Mucosa of stomach (tissue), 1 donor: ENCODE results near the gene TMEM117.
"Not testable (repeated sequence)": the region's sequence is repeated elsewhere in the genome, so short reads cannot be mapped to it uniquely, and the experiment has no call there.

Experiments used
- H3K27me3 ChIP-seq: one replicate; pipeline ENCODE4 v1.7.0; 2013; ENCODE audit warnings: mild to moderate bottlenecking, low read length; ENCODE audit not compliant: control insufficient read depth, insufficient read depth
- H3K36me3 ChIP-seq: one replicate; pipeline ENCODE4 v1.7.0; 2013; ENCODE audit warnings: low read length; ENCODE audit not compliant: control insufficient read depth, insufficient read depth
- H3K4me1 ChIP-seq: one replicate; pipeline ENCODE4 v1.7.0; 2013; ENCODE audit warnings: mild to moderate bottlenecking, low read length; ENCODE audit not compliant: control insufficient read depth, insufficient read depth
- H3K4me3 ChIP-seq: one replicate; pipeline ENCODE4 v1.7.0; 2013; ENCODE audit warnings: low read length
- H3K9ac ChIP-seq: one replicate; pipeline ENCODE4 v1.7.0; 2013; ENCODE audit warnings: mild to moderate bottlenecking, low read length, moderate library complexity
- H3K9me3 ChIP-seq: one replicate; pipeline ENCODE4 v1.7.0; 2013; ENCODE audit warnings: mild to moderate bottlenecking, low read length, moderate library complexity; ENCODE audit not compliant: control insufficient read depth
- donor health status: Pancreatic carcinoma.

Gene TMEM117

DNA sequence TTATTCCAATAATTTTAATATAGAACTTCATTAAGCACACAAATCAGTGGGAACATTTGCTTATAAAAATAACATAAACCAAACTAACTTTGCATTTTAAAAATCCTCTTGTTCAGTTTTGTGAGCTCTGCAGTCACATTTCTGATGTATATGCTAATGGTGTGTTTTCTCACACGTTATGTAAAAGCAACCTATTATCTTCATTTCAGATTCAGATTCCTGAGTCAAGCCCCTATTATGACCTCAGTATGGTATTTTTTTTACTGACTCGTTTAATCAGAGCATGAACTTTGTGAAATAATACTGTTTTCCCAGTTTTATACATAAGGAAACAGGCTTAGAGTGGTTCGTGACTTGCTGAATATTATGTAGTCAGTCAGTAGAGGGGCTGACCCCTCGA lies 394.0 kb downstream of the TMEM117 start:
- Histone ChIP-seq H3K9ac (no peak overlapping the region), H3K27me3 (no peaks in the 10 kb centered on the region), H3K9me3 (no peaks in the 10 kb centered on the region), H3K36me3 (no peaks in the 10 kb centered on the region), H3K4me1 (no peaks in the 10 kb centered on the region), H3K4me3 (no peak overlapping the region)

DNA sequence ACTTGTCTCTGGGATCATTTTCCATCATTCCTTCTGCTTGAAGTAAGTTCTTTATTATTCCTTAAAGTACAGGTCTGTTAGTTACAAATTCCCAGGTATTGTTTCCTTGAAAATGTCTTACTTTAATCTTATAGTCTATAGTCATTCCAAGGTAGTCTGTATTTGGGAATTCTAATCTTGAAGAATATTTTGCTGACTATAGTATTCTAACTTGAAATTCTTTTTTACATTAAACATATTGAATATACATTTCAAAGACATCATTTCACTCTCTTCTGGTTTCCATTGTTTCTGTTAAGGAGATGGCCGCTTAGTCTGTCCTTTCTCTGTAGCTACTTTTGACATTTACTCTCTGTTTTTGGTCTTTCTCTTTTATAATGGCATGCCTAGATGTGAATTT lies 399.8 kb downstream of the TMEM117 start:
- Histone ChIP-seq H3K9ac (no peak overlapping the region), H3K9me3 (no peaks in the 10 kb centered on the region), H3K4me3 (no peak overlapping the region), H3K36me3 (no peaks in the 10 kb centered on the region), H3K4me1 (no peaks in the 10 kb centered on the region), H3K27me3 (no peaks in the 10 kb centered on the region)

GRCh38 chr12:44240186-44240585 lies 404.3 kb downstream of the TMEM117 start:
- no peaks in the 10 kb centered on the region for H3K4me1 ChIP-seq
- H3K9me3 ChIP-seq: no peaks in the 10 kb centered on the region
- no peaks in the 10 kb centered on the region for H3K27me3 ChIP-seq
- H3K4me3 ChIP-seq: no peak overlapping the region
- no peak overlapping the region for H3K9ac ChIP-seq
- H3K36me3 ChIP-seq: no peaks in the 10 kb centered on the region

GRCh38 chr12:44245932-44246331 lies 410.1 kb downstream of the TMEM117 start:
- no peaks in the 10 kb centered on the region for H3K27me3 ChIP-seq
- no peak overlapping the region for H3K4me3 ChIP-seq
- H3K4me1 ChIP-seq: no peaks in the 10 kb centered on the region
- H3K9ac ChIP-seq: no peak overlapping the region
- H3K36me3 ChIP-seq: no peaks in the 10 kb centered on the region
- H3K9me3 ChIP-seq: no peaks in the 10 kb centered on the region

GRCh38 chr12:44246482-44247105 lies 410.7 kb downstream of the TMEM117 start:
- Histone ChIP-seq H3K4me1 (no peaks in the 10 kb centered on the region), H3K4me3 (no peak overlapping the region), H3K36me3 (no peaks in the 10 kb centered on the region), H3K27me3 (no peaks in the 10 kb centered on the region), H3K9me3 (no peaks in the 10 kb centered on the region), H3K9ac (no peak overlapping the region)

GRCh38 chr12:44247588-44247987 lies 411.7 kb downstream of the TMEM117 start:
- H3K9ac ChIP-seq: no peak overlapping the region
- H3K36me3 ChIP-seq: no peaks in the 10 kb centered on the region

GRCh38 chr12:44248436-44248835 lies 412.6 kb downstream of the TMEM117 start:
- H3K4me1 ChIP-seq: no peaks in the 10 kb centered on the region
- H3K9me3 ChIP-seq: no peaks in the 10 kb centered on the region
- H3K36me3 ChIP-seq: no peaks in the 10 kb centered on the region
- H3K9ac ChIP-seq: no peak overlapping the region
- no peaks in the 10 kb centered on the region for H3K27me3 ChIP-seq
- H3K4me3 ChIP-seq: no peak overlapping the region

More at GRCh38 chr12:44247588-44247987, 411.7 kb downstream of the TMEM117 start:
- Histone ChIP-seq H3K27me3 (no peaks in the 10 kb centered on the region), H3K4me3 (no peak overlapping the region), H3K9me3 (no peaks in the 10 kb centered on the region), H3K4me1 (no peaks in the 10 kb centered on the region)

- not testable (repeated sequence) for H3K9me3 ChIP-seq, H3K4me3 ChIP-seq, H3K36me3 ChIP-seq, H3K27me3 ChIP-seq, H3K9ac ChIP-seq, H3K4me1 ChIP-seq
Observed at GRCh38 chr12:44250440-44250839, 414.6 kb downstream of the TMEM117 start.

DNA sequence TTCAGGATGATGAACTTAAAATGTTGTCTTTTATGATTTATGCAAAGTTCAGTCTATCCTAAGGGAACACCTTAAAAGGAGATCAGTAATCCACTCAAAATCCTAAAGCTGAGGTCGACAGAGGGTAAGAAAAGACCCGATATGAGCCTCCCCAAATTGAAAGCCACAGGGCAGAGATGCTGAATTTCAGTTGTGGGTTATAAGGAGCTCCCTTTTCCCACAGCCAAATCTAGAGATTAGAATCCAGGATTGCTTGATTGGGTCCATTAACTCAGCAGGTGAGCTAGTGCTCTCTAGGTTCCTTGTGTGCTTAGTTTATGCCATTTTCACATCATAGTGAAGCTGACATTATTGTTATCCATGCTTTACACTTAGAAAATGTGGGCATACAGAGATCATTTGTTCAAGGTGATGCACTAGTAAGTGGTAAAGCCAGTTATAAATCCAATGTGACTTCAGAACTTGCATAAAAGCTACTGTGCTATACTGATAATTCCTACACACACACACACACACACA lies 417.5 kb downstream of the TMEM117 start:
- no peaks in the 10 kb centered on the region for H3K36me3 ChIP-seq
- no peak overlapping the region for H3K9ac ChIP-seq
- H3K27me3 ChIP-seq: no peaks in the 10 kb centered on the region

DNA sequence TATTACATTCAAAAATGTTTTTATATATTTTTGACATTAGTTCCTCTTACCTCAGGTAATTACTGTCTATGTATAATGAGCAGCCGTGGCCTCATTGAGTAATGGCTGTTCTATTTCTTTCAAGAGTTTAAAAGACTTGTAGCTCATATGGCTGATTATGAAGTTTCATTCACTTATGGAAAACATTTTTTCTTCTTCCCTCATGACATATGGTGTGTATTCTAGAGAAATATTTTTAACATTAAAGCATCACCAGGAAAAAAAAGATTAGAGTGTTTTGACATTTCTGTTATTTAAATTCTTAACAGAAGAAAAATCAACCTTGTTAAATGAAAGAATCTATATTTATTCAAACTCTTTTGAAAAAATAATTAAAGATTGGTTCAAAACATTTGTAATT lies 422.4 kb downstream of the TMEM117 start:
- H3K9me3 ChIP-seq: no peaks in the 10 kb centered on the region
- no peak overlapping the region for H3K4me3 ChIP-seq

More for the DNA sequence above, 417.5 kb downstream of the TMEM117 start:
- Histone ChIP-seq H3K4me1 (no peaks in the 10 kb centered on the region), H3K4me3 (no peak overlapping the region), H3K9me3 (no peaks in the 10 kb centered on the region)

DNA sequence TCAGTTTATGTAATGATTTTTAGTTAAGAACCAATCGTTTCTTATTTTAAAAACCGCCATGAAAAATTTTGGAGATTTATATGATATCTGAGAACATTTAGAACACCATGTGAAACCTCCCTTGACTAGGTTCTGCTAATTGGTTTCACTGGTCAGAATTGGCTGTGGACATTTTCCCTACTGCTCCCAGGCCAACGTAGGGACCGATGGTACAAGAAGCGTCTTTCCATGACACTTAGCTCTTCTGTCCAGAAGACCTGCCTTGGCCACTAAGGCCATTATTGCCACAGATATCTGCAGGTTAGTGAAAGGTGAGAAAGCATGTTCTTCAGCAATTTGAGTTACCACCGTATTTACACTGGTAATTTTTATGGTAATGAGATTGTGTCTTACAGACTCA lies 424.0 kb downstream of the TMEM117 start:
- Histone ChIP-seq H3K9ac (no peak overlapping the region), H3K9me3 (no peaks in the 10 kb centered on the region), H3K4me1 (no peaks in the 10 kb centered on the region), H3K4me3 (no peak overlapping the region), H3K27me3 (no peaks in the 10 kb centered on the region), H3K36me3 (no peaks in the 10 kb centered on the region)

More for the DNA sequence above, 422.4 kb downstream of the TMEM117 start:
- Histone ChIP-seq H3K27me3 (no peaks in the 10 kb centered on the region), H3K4me1 (no peaks in the 10 kb centered on the region), H3K9ac (no peak overlapping the region), H3K36me3 (no peaks in the 10 kb centered on the region)

- H3K9ac ChIP-seq: no peak overlapping the region
- H3K4me3 ChIP-seq: no peak overlapping the region
- H3K9me3 ChIP-seq: no peaks in the 10 kb centered on the region
- H3K27me3 ChIP-seq: no peaks in the 10 kb centered on the region
- H3K4me1 ChIP-seq: no peaks in the 10 kb centered on the region
- no peaks in the 10 kb centered on the region for H3K36me3 ChIP-seq
Observed at GRCh38 chr12:44260581-44260980, 424.7 kb downstream of the TMEM117 start.
